Testis (tissue), 2 donors: ENCODE data around the gene FBLN1.

Source experiments
- CTCF ChIP-seq, 3 experiments: fragments of 450-650 bp in 2 of 3; fragments of 200-600 bp in 1 of 3; sonication (generic) in 1 of 3; IDR thresholded peaks; one replicate each; pipeline ENCODE4 v1.5.1; 2016 to 2019; ENCODE audit warnings: antibody characterized with exemption in 3 of 3, mild to moderate bottlenecking in 2 of 3, moderate library complexity in 1 of 3
- POLR2A ChIP-seq: fragments of 450-650 bp; IDR thresholded peaks from one replicate; pipeline ENCODE4 v1.6.1; 2017; ENCODE audit warnings: antibody characterized with exemption, mild to moderate bottlenecking, moderate library complexity

GRCh38 chr22:45629469-45630089 is 126.9 kb downstream of the FBLN1 start:
- TF ChIP-seq POLR2A, result no peak
- no peak for TF ChIP-seq CTCF (IDR thresholded peaks at IDR 0.05)
